Measurements from ENCODE around the gene FIGN.

GRCh38 chr2:163558251-163559021 lies 177.4 kb downstream of the FIGN start:
- TF ChIP-seq POLR2A (IDR thresholded peaks at IDR 0.05), result no peak
- TF ChIP-seq CTCF (IDR thresholded peaks at IDR 0.05 in 4 of 5, conservative IDR thresholded peaks at IDR 0.05 in 1 of 5), result no peak

Measured in gastrocnemius medialis (tissue), 4 donors.